NB4 (cell line): ENCODE data around the gene SOS2.

Experiments
- DNase-seq: peaks from one replicate; pipeline ENCODE4 v3.0.0; 2010; ENCODE audit warnings: low read depth
- H3K4me3 ChIP-seq: one replicate; pipeline ENCODE4 v1.5.1; 2011; ENCODE audit warnings: mild to moderate bottlenecking, low read depth, low read length, moderate library complexity
- MYC ChIP-seq: IDR thresholded peaks from 2 replicates; pipeline ENCODE4 v1.6.1; 2011; ENCODE audit warnings: low read depth, low read length
- POLR2A ChIP-seq: IDR thresholded peaks from 2 replicates; pipeline ENCODE4 v1.6.1; 2011; ENCODE audit warnings: mild to moderate bottlenecking; ENCODE audit not compliant: insufficient read length; ENCODE audit errors: extremely low read depth
- TF ChIP-seq, protein P1 (sequence below): IDR thresholded peaks from 2 replicates; pipeline ENCODE4 v1.6.1; 2011; ENCODE audit warnings: low read depth, low read length
- TF ChIP-seq, protein P2 (sequence below): IDR thresholded peaks from one replicate; pipeline ENCODE4 v1.5.1; 2012; ENCODE audit warnings: low read depth, low read length

The SOS2 gene

DNA sequence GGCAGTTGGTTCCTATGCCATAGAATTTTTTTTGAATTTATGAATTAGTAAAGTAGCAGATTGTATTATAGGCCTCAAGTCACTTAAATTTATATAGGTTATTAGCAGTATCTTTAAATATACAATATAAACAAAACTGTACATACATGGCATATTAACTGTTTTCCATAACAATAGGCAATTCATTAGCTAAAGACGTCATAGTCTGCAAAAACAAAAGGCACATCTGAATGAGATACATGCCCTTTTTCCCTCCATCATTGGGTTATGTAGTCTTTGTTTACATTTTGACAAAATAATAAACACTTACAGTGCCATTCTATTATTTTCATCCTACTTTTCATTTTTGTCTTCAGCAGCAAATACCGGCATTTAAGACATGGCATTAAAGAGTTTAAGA, 113.9 kb downstream of the SOS2 start:
- TF ChIP-seq MYC (no peak), POLR2A (no peak)
- TF ChIP-seq, protein P1, sequence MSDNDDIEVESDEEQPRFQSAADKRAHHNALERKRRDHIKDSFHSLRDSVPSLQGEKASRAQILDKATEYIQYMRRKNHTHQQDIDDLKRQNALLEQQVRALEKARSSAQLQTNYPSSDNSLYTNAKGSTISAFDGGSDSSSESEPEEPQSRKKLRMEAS = no peak
- TF ChIP-seq, protein P2, sequence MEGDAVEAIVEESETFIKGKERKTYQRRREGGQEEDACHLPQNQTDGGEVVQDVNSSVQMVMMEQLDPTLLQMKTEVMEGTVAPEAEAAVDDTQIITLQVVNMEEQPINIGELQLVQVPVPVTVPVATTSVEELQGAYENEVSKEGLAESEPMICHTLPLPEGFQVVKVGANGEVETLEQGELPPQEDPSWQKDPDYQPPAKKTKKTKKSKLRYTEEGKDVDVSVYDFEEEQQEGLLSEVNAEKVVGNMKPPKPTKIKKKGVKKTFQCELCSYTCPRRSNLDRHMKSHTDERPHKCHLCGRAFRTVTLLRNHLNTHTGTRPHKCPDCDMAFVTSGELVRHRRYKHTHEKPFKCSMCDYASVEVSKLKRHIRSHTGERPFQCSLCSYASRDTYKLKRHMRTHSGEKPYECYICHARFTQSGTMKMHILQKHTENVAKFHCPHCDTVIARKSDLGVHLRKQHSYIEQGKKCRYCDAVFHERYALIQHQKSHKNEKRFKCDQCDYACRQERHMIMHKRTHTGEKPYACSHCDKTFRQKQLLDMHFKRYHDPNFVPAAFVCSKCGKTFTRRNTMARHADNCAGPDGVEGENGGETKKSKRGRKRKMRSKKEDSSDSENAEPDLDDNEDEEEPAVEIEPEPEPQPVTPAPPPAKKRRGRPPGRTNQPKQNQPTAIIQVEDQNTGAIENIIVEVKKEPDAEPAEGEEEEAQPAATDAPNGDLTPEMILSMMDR = no peak
- DNase-seq = no peak

DNA sequence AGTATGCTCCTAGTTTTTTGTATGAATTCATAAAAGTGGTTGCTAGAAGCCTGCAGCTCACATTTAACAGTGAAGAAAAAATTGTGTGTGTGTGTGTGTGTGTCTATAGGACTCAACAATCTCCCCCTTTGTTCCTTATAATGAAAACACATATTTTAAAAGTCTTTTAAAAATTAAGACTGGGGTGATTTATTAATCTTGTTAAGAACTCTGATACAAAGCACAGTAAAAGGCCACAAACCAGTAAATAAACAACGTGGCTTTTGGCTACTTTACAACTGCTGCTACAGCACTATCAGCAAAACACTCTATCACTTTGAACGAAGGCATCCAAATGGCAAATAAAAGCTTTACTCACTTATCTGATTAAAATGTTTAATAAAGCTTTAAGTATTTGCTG, 114.4 kb downstream of the SOS2 start:
- no peak for TF ChIP-seq MYC
- no peak for TF ChIP-seq POLR2A
- TF ChIP-seq, protein P2 = no peak
- TF ChIP-seq, protein P1 = no peak
- no peak for DNase-seq
- peak overlapping the region; percentile 61 for H3K4me3 ChIP-seq

More for the DNA sequence above, 113.9 kb downstream of the SOS2 start:
- H3K4me3 ChIP-seq = no peak overlapping the region

DNA sequence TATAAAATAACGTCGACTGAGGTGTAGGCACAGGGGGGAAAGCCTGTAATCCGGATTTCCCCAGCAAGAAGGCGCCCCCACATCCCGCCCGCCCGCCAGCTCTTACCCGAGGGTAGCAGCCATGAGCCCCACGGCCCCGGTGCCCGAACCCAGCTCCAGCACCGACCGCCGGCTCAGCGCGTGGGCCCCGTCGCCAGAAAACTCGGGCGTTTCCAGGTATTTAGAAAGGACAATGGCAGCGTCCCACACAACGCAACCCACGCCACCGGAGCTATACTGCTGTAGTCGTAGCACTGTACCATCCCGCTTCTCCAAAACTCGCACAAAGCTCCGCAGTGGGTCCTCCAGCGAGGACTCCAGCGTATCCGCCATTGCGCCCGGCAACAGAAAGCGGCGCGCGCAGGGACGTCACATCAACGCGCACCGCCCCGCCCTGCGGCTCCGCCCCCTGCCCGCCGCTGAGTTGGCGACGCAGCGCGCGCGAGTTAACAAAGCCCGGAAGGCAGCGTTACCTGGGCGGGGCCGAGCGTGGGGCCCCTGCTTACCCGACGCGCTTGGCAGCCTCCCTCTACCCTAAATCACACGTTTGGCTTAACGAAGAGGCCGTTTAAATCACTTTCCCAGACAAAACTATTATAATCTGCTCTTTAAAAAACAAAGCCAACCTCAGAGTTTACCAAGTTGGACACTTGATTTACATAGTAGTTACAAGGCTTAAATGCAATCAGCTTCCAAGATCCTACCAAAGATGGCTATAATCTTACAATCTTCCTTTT, 115.0 kb downstream of the SOS2 start, which contains the start of gene VCPKMT:
VCPKMT (minus strand) TSS at position 392 of the 776 bp plus-strand sequence; CDS start at position 372, 20 bp downstream.
- TF ChIP-seq, protein P2 = no peak
- TF ChIP-seq MYC (peak; percentile 69), POLR2A (peak; percentile 88)
- TF ChIP-seq, protein P1 = peak; percentile 73
- H3K4me3 ChIP-seq = peak within 1 kb of the TSS; percentile 80
- peak; percentile 93 for DNase-seq

DNA sequence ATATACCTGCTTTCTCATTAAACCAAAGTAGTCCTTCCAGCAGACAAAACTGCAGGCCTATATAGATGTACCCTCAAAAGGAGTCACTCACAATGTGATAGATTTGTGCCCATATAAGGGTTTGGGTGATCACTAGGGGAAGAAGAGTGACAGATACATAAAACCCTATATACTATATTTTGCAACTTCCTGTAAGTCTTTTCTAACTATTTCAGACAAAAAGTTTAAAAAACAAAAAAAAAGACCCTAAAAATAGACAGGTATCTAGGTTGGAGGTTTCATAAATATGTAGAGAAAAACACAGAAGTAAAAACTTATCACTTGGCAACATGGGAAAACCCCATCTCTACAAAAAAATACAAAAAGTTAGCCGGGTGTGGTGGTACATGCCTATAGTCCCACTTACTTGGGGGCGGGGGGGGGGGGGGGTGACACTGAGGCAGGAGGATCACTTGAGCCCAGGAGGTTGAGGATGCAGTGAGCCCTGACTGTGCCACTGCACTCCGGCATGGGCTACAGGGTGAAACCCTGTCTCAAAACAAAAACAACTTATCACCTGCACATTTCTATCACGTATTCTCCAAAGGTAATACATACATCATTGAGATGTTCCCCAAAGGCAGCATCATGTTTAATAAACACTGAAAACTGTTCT, 117.9 kb downstream of the SOS2 start:
- H3K4me3 ChIP-seq = no peak overlapping the region
- TF ChIP-seq, protein P2 = no peak
- no peak for TF ChIP-seq MYC
- TF ChIP-seq, protein P1 = no peak
- TF ChIP-seq POLR2A = no peak
- DNase-seq = no peak

DNA sequence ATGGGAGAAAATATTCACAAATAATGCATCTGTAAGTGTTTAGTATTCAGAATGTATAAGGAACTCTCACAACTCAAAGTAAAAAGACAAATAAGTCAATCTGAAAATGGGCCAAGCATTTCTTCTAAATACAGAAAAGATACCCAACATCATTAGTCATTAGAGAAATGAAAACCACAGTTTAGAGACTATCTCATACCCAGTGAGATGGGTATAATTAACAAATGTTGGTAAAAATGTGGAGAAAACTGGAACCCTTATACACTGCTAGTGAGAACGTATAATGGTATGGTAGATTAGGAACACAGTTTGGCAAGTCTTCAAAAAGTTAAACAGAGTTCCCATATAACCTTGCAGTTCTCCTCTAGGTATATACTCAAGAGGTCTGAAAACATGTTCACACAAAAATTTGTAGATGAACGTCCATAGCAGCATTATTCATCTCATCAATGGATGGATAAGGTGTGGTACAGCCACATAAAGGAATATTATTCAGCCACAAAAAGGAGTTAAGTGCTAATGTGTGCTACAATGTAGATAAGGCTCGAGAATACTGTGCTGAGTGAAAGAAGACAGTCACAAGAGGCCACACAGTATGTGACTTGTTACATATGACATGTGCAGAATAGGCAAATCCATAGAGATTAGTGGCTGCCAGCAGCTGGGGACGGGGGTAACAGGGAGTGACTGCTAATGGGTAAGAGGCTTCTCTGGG, 120.9 kb downstream of the SOS2 start:
- DNase-seq = no peak
- TF ChIP-seq POLR2A = no peak
- no peak for TF ChIP-seq MYC
- TF ChIP-seq, protein P2 = no peak
- TF ChIP-seq, protein P1 = no peak
- no peak overlapping the region for H3K4me3 ChIP-seq
